Tibial nerve (tissue), 4 donors: ENCODE measurements around the gene XPC. TPM values are rescaled to one million over a fixed set of nuclear protein-coding genes. Genes with fewer than 3 reads are reported as not detected.
"Not testable (repeated sequence)": the region's sequence is repeated elsewhere in the genome, so short reads cannot be mapped to it uniquely, and the experiment has no call there.

ENCODE experiments used
- DNase-seq, 2 donors: peaks; one replicate each; pipeline ENCODE4 v3.0.0-alpha.2; 2019; ENCODE audit warnings: low spot score in 2 of 2
- H3K27ac ChIP-seq, 4 donors: fragments of 200-600 bp; sonication (generic) in 3 of 4; one replicate each; pipeline ENCODE4 v1.5.1; 2017 to 2019; ENCODE audit warnings: mild to moderate bottlenecking in 1 of 4
- H3K27me3 ChIP-seq, 2 donors: fragments of 200-600 bp; sonication (generic) in 1 of 2; one replicate each; pipeline versions ENCODE4 v1.5.1 to v1.6.0; 2017 to 2019
- H3K36me3 ChIP-seq, 3 donors: fragments of 200-600 bp; sonication (generic); one replicate each; pipeline ENCODE4 v1.5.1; 2018 to 2019
- H3K4me1 ChIP-seq, 4 donors: fragments of 200-600 bp; sonication (generic) in 3 of 4; one replicate each; pipeline ENCODE4 v1.5.1; 2017 to 2019
- H3K4me3 ChIP-seq, 4 donors: fragments of 200-600 bp; sonication (generic) in 3 of 4; one replicate each; pipeline ENCODE4 v1.5.1; 2017 to 2019; ENCODE audit warnings: mild to moderate bottlenecking in 1 of 4, moderate library complexity in 1 of 4
- H3K9me3 ChIP-seq, 4 donors: fragments of 200-600 bp; sonication (generic) in 3 of 4; one replicate each; pipeline ENCODE4 v1.5.1; 2017 to 2019
- CTCF ChIP-seq, 5 experiments: fragments of 200-600 bp in 3 of 5; fragments of 450-650 bp in 2 of 5; sonication (generic) in 3 of 5; IDR thresholded peaks; one replicate each; pipeline ENCODE4 v1.5.1; 2016 to 2019; ENCODE audit warnings: antibody characterized with exemption in 5 of 5, mild to moderate bottlenecking in 3 of 5, moderate library complexity in 2 of 5
- EP300 ChIP-seq, 2 donors: sonication (generic); formaldehyde crosslinking; IDR thresholded peaks; one replicate each; pipeline ENCODE4 v1.6.1; 2017; ENCODE audit warnings: antibody characterized with exemption in 2 of 2, mild to moderate bottlenecking in 1 of 2
- POLR2A ChIP-seq, 2 donors: fragments of 450-650 bp; IDR thresholded peaks; one replicate each; pipeline ENCODE4 v1.6.1; 2017; ENCODE audit warnings: antibody characterized with exemption in 2 of 2, mild to moderate bottlenecking in 2 of 2, moderate library complexity in 2 of 2
- WGBS, 2 donors: methylation state at CpG; one replicate each; pipeline ENCODE4 v1.1.5; 2018; 5-methylcytosine and 5-hydroxymethylcytosine counted together
- total RNA-seq, 4 donors: library from RNA; depleted of rRNA; stranded (reverse); fragments of >200 nt; gene quantifications; one replicate each; pipeline ENCODE4 v1.1.0, GENCODE V29; 2016

XPC gene
- total RNA-seq: 10 to 100 TPM; 47.7 to 77.1 (median 61.3) TPM

- Histone ChIP-seq H3K27ac (peak within 1 kb of the TSS; percentile 85 to 99 (median 98)), H3K9me3 (no peaks in the 10 kb centered on the region), H3K27me3 (no peaks in the 10 kb centered on the region), H3K4me1 (peaks cover 0 to 71% (median 19%) of the 10 kb centered on the region in 4 donors), H3K36me3 (peaks cover 0 to 23% (median 0%) of the 10 kb centered on the region in 3 donors), H3K4me3 (peak within 1 kb of the TSS; percentile 79 to 99 (median 93))
- TF ChIP-seq POLR2A (IDR thresholded peaks at IDR 0.05) (peak; percentile 45 to 98), EP300 (IDR thresholded peaks at IDR 0.05) (peak; percentile 95 to 99), CTCF (IDR thresholded peaks at IDR 0.05) (peak in 2 of 5 experiments; percentile 26 to 54)
- peak; percentile 95 to 97 for DNase-seq
- WGBS, 2 donors: 0% methylated on average over 49 to 77 of the region's 78 CpGs
Measured at GRCh38 chr3:14178247-14179113, at the start of gene XPC, which contains the start of gene LSM3. Gene XPC, minus strand, starts transcription at chr3:14178601. Its CDS starts 33 bp downstream, at chr3:14178568. Gene LSM3, plus strand, starts transcription at chr3:14178817. Its CDS starts 44 bp downstream, at chr3:14178861.

- Histone ChIP-seq H3K4me3 (no peak overlapping the region), H3K9me3 (no peaks in the 10 kb centered on the region), H3K27me3 (no peaks in the 10 kb centered on the region), H3K36me3 (no peaks in the 10 kb centered on the region), H3K4me1 (peaks cover 0 to 23% (median 0%) of the 10 kb centered on the region in 4 donors), H3K27ac (no peak overlapping the region)
- no peak for DNase-seq
- TF ChIP-seq CTCF (IDR thresholded peaks at IDR 0.05) (no peak), POLR2A (IDR thresholded peaks at IDR 0.05) (no peak), EP300 (IDR thresholded peaks at IDR 0.05) (no peak)
- 83 to 87% methylated on average over 1 of the region's 1 CpG for WGBS, 2 donors
Measured at GRCh38 chr3:14227856-14228255, 49.5 kb upstream of the XPC start.

GRCh38 chr3:14226351-14226750 lies 48.0 kb upstream of the XPC start:
- not testable (repeated sequence) for H3K27ac ChIP-seq, H3K36me3 ChIP-seq, H3K27me3 ChIP-seq, H3K4me3 ChIP-seq, DNase-seq
- 56 to 84% methylated on average over 3 of the region's 3 CpGs for WGBS, 2 donors
- H3K9me3 ChIP-seq: peaks cover 0 to 10% (median 0%) of the 10 kb centered on the region in 4 donors
- H3K4me1 ChIP-seq: peaks cover 0 to 23% (median 0%) of the 10 kb centered on the region in 4 donors

GRCh38 chr3:14225421-14225820 lies 47.0 kb upstream of the XPC start:
- DNase-seq: no peak
- H3K27me3 ChIP-seq: no peaks in the 10 kb centered on the region
- H3K36me3 ChIP-seq: no peaks in the 10 kb centered on the region
- peaks cover 0 to 23% (median 0%) of the 10 kb centered on the region in 4 donors for H3K4me1 ChIP-seq
- no peak overlapping the region for H3K4me3 ChIP-seq
- TF ChIP-seq EP300 (IDR thresholded peaks at IDR 0.05) (no peak), CTCF (IDR thresholded peaks at IDR 0.05) (no peak), POLR2A (IDR thresholded peaks at IDR 0.05) (no peak)
- H3K27ac ChIP-seq: peak overlapping the region in 1 of 4 donors; percentile 33
- H3K9me3 ChIP-seq: peaks cover 0 to 19% (median 3%) of the 10 kb centered on the region in 4 donors
- WGBS, 2 donors: 56 to 60% methylated on average over 9 of the region's 9 CpGs

GRCh38 chr3:14224895-14225294 lies 46.5 kb upstream of the XPC start:
- Histone ChIP-seq H3K4me3 (no peak overlapping the region), H3K9me3 (peaks cover 0 to 24% (median 3%) of the 10 kb centered on the region in 4 donors), H3K36me3 (no peaks in the 10 kb centered on the region), H3K4me1 (peaks cover 0 to 23% (median 0%) of the 10 kb centered on the region in 4 donors), H3K27me3 (no peaks in the 10 kb centered on the region), H3K27ac (peak overlapping the region in 1 of 4 donors; percentile 33)
- 54 to 58% methylated on average over 6 of the region's 6 CpGs for WGBS, 2 donors
- TF ChIP-seq CTCF (IDR thresholded peaks at IDR 0.05) (no peak), POLR2A (IDR thresholded peaks at IDR 0.05) (no peak), EP300 (IDR thresholded peaks at IDR 0.05) (no peak)
- no peak for DNase-seq
